NCI-H2196 treated with DMSO at 0.1 percent for 48 hours (cell line): ENCODE results near the gene CTXN1.

ENCODE experiments used
- DNase-seq: peaks from one replicate; lab custom pipeline; 2025; ENCODE audit not compliant: unreplicated experiment; lab: John Stamatoyannopoulos, UW

The CTXN1 gene

DNA sequence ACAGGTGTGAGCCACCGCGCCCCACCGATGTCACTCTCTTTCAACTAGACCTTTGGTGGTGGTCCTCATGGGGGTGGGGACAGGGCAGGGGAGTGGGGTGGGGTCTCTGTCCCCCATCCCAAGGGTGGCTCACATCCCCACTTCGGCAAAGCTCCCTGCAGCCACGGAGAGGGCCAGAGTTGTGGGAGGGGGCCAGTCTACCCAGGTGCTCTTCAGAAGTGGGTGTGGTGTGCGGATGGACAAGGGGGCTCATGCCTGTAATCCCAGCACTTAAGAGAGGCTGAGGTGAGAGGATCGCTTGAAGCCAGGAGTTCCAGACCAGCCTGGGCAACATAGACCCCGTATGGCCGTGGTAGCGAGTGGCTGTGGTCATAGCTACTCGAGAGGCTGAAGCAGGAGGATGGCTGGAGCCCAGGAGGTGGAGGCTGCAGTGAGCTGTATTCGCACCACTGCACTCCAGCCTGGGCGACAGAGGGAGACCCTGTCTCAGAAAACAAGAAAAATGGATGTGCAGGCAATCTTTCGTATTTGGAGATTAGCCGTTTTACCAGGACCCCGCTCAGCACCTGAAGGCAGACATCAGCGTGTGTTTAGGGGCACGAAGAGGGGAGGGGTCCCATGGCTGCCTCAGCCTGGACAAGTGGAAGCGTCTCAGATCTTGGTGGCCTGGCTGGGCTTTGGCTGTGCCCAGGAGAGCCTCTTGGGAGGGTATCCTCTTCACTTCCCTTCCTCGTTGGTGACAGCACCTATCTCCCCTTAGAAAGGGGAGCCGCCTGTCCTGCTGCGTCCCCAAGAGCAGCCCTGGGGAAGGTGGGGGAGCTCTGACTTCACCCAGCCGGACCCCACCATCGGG, 10.5 kb downstream of the CTXN1 start:
- DNase-seq, result no peak

DNA sequence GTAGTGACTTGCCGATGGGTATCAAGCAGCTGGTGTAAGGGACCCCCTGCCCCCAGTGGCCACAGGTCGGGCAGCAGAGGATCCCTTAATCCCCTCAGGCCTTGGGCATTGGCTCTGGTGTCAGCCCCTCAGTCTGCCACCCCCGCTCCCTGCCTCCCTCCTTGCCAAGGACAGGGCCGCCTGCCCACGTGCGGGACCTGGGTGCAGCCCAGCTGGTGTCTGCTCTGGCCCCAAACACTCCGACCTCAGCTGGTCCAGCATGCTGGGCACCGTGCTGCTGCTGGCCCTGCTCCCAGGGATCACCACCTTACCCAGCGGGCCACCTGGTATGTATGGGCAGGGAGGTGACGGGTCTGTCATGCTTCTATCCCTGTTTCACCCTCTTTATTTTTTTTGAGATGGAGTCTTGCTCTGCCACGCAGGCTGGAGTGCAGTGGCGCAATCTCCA, 11.3 kb downstream of the CTXN1 start, which contains the start of gene TGFBR3L:
Gene TGFBR3L (plus strand): TSS at position 233 of the 448 bp plus-strand sequence.
- no peak for DNase-seq

DNA sequence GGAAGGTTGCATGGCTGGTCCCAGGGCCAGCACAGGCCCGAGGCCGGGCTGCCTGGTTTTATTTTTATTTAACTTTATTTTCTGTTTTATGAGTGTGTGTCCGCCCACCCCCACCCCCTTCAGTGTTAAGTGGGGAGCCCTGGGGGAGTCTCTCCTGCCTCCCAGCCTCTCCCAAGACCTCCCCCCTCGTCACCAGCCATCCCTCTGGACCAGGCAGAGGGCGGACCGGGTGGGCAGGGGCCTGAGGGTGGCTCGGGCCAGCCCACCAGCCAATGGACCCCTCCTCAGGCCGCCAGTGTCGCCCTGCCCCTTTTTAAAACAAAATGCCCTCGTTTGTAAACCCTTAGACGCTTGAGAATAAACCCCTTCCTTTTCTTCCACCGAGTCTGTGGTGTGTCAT, 11.8 kb downstream of the CTXN1 start:
- no peak for DNase-seq

DNA sequence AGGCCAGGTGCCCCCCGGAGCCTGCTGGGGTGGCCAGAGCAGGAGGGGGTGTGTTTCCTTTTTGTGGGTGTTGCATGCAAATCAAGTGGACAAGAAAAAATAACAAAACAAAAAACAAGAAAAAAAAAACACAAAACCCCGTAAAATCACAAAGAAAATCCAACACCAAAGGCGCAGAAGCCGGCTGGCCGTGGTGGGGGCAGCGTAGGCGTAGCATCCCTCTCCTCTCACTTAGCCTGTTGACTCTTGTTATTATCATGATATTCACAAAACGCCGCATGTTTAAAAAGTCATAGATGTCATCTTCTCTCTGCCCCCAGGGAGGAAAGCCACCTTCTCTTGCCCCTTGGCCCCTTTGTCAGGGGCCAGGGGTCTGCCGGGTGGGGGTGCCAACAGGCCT, 12.3 kb downstream of the CTXN1 start:
- DNase-seq, result no peak

DNA sequence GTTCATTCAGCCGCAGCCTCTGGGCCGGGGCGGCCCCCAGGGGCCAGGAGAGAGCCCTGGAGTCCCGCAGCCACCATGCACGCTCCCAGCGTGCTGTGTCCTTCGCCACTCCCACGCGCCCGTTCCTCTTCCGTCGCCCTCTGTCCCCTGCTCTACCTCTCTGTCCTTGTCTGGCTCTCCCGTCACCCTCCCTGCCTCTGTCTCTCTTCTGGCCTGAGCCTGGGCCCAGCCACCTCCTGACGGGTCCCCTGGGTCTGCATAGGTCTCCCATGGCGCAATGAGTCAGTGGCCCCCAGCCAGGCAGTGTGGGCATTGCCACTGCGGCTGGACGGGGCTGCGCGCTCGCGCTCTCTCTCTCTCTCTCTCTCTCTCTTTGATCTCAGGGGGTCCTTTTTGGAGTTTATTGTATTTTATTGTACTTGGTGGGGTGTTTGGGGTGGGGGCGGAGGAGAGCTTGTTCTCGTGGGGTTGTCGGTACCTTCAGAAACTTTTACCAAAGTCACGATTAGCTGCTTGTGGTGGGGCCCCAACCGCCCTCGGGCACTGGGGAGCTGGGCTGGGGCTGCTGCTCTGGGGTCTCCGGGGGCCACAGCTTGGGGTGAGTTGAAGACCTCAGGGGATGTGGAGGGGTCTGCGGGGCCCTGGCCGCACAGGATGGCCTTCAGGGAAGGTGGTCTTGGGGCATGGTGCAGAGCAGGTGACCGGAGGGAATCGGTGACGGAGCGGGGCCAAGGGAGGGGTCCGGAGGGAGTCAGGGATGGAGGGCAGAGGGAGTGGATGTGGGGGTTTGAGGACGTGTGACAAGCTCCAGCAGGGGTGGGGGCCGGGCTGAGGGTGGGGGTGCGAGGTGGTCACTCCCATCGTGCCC, 13.0 kb downstream of the CTXN1 start:
- no peak for DNase-seq

DNA sequence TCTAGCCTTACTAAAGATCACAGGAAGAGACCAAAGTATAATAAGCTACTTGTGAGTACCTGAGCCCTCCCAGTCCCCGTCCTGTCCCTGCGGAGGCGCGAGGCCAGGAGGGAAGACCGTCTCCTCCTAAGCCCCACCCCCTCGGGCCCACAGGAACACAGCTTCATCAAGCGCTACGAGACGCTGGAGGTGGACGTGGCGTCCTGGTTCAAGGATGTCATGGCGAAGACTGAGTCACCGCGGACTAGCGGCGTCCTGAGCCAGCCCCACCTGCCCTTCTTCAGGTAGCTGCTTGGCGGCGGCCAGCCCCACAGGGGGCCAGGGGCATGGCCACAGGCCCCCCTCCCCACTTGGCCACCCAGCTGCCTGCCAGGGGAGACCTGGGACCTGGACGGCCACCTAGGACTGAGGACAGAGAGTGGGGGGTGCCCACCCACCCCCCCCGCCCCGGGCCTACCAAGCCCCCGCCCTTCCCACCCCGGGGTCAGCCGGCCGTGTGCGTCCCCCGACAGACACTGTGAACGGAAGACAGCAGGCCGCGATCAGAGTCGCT, 13.7 kb downstream of the CTXN1 start:
- DNase-seq, result no peak

DNA sequence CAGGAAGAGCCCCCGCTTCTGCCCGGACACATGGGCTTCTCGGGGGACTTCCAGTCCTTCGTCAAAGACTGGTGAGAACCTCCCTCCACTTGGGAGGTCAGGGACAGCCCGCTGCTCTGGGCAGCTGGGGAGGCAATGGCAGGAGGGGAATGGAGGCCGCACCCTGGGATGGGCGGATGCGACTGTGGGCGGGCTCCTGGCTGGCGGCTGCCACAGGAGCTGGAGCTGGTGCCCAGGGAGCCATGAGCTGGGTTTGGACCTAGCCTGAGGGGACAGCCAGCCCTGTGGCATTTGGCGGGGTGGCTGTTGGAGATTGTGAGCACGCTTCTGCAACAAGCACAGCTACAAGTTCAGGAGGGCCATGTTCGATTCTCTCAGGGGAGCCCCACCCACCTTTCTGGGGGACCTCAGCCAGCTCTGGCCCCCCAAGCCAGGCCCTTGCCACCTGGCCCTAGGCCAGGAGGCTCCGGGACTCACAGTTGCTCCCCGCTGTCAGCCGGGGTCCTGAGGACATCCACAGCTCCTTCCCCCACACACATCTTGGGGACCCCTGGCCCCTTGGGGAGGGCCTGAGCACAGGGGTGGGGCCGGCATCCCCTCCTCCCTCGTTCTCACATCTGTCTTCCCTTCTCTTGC, 14.3 kb downstream of the CTXN1 start:
- no peak for DNase-seq

DNA sequence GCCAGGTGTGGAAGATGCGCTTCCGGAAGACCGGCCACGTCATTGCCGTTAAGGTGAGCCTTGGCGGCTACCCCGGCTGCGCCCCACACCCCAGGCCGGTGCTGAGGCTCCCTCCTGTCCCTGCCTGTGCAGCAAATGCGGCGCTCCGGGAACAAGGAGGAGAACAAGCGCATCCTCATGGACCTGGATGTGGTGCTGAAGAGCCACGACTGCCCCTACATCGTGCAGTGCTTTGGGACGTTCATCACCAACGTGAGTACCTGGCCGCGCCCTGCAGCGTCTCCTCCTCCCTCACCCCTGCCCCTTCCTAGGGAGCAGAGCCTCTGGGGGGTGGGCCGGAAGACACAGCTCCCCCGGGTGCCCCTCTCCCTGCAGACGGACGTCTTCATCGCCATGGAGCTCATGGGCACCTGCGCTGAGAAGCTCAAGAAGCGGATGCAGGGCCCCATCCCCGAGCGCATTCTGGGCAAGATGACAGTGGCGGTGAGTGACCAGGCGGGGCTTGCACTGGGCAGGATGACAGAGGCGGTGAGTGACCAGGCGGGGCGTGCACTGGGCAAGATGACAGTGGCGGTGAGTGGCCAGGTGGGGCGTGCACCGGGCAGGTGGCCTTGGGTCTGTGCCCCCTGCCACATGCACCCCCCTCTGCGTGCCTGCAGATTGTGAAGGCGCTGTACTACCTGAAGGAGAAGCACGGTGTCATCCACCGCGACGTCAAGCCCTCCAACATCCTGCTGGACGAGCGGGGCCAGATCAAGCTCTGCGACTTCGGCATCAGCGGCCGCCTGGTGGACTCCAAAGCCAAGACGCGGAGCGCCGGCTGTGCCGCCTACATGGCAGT, 15.4 kb downstream of the CTXN1 start:
- DNase-seq, result no peak

DNA sequence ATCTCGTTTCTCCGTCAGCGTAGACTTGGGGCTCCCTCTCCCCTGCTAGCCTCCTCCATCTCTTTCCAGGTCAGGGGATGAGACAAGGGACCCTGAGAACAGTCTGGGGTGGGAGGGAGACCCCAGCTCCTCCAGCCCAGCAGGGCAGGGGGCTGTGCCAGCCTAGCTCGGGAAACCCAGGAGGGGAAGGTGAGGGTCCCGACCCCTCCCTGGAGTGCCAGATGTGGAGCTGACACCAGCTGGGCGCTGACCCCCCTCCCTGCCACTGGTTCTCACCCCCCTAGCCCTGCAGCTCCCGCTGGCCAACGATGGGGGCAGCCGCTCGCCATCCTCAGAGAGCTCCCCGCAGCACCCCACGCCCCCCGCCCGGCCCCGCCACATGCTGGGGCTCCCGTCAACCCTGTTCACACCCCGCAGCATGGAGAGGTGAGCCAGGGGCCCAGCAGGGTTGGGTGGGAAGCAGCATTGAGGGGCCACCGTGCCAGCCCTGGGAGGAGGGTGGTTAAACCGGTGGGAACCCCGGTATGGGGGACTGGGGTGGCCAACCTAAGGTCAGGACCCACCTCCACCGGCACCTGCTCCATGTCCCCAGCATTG, 16.4 kb downstream of the CTXN1 start:
- DNase-seq, result no peak

DNA sequence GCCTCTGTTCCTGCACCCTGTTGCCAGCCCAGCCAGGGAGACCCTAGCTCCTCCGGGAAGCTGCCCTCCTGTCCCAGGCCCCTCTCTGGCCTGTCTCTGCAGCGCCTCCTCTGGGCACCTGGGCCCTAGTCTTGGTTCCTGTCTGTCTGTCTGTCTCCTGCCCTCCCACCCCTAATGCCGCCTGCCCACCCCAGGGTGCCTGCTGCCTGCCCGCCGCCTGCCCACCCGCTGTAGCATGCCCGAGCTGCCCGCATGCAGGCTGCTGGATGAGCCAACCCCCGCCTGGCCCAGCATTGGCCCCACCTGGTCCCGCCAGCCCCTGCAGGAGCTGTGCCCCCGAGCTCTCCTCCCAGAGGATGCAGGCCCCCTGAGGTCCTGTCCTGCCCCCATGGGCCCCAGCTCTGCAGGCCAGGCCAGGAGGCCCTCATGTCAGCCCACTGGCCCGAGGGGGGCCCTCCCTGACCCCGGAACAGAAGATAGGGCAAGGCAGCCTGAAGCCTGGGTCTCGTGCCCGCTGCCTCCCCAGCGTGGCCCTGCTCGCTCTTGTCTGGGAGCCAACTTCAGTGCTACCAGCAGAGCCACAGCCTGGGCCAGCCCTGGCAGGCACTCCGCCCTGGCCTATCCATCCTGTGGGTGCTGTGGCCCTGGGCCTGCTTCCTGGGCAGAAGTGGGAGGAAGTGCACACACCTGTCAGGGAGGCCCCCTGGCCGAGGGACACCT, 17.0 kb downstream of the CTXN1 start:
- DNase-seq, result no peak

DNA sequence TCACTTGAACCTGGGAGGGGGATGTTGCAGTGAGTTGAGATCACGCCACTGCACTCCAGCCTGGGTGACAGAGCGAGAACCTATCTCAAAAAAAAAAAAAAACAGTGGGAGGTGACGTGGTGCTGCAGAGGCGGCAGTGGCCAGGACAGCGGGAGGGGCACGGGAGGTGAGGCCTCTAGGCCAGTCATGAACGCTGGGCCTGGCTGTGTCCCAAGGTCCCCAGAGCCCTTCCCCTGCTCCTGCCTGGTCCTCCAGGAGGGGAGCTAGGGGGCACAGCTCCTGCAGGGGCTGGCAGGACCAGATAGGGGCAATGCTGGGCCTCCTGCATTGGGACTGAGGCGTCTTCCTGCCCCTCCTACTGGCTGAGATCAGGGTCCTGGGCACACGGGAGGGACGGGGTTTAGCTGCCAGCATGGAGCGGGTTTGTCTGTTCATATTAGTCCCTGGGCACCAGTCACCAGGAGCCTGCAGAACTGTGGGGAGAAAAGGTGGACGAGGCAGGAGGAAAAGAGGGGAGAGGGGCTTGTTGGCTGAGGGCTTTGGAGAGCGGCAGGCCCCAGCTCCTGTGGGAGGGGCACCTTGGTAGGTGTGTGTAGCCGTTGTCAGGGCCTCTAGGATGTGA, 17.7 kb downstream of the CTXN1 start:
- no peak for DNase-seq

DNA sequence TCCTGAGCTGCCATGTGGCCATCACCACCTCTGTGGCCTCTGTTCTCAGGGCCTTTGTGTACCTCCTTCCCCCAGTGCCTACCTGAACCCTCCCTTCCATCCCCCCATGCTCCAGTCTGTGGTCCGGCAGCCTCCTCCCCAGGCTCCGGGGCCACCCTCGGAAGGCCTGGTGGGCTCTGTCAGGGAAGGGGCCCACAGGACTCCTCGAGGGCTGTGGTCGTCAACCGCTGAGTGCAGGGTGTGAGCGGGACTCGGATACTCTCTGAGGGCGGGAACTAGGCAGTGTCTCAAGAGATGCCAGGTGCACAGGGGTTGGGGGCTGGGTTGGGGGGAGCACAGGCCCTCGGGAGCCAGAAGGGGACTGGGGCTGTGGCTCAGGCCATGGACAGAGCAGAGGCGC, 18.4 kb downstream of the CTXN1 start:
- no peak for DNase-seq

DNA sequence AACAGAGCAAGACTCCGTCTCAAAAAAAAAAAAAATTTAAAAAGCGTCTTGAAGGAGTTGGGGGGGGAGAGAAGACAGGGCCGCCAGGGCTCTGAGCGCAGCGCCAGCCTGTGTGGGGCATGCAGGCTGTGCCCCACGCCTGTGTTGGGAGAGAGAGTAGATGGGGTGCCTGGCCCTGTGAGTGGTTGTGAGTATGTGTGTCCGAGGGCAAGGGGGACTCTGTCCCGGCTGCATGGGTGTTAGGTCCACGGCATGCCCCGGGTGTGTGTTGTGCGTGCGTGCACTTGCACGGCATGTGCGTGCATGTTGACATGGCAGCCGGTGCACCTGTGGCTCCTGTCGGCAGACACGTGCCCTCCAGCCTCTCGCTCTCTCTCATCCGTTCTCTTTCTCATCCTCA, 18.8 kb downstream of the CTXN1 start:
- DNase-seq, result no peak

DNA sequence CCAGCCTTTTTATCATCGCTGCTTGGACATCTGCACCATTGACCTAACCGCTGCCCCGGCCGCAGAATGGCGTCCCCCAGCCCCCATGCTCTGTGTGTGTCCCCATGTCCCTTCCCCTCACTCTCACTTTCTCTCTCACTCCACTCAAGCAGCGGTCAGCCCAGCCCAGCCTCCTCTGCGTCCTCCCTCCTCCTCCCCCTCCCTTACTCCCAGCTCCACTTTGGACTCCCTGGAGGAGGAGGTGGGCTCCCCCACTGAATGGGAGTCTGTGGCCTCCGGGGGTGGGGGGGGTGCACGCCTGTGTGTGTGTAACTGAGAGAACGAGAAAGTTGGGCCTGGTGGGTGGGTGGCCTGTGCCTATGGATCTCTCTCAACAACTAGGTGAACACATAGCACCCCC, 20.1 kb downstream of the CTXN1 start:
- no peak for DNase-seq

DNA sequence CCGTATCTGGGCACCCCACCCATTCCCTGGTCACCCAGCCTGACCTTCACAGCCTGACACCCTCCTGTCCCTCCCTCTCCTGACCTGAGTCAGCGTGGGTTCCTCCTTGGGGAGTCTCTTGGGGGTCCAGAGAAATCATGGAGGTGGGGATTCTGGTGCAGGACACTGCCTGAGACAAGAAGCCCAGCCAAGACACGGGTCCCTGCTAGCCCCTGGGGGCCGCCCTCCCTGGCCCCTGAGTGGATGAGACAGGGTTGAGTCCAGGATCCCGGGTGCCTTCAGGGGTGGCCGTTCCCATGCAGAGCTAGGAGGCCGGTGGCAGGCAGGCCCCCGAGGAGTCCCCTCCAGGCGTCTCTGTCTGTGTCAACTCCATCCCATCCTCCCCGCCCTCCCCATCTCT, 20.7 kb downstream of the CTXN1 start:
- DNase-seq, result no peak

DNA sequence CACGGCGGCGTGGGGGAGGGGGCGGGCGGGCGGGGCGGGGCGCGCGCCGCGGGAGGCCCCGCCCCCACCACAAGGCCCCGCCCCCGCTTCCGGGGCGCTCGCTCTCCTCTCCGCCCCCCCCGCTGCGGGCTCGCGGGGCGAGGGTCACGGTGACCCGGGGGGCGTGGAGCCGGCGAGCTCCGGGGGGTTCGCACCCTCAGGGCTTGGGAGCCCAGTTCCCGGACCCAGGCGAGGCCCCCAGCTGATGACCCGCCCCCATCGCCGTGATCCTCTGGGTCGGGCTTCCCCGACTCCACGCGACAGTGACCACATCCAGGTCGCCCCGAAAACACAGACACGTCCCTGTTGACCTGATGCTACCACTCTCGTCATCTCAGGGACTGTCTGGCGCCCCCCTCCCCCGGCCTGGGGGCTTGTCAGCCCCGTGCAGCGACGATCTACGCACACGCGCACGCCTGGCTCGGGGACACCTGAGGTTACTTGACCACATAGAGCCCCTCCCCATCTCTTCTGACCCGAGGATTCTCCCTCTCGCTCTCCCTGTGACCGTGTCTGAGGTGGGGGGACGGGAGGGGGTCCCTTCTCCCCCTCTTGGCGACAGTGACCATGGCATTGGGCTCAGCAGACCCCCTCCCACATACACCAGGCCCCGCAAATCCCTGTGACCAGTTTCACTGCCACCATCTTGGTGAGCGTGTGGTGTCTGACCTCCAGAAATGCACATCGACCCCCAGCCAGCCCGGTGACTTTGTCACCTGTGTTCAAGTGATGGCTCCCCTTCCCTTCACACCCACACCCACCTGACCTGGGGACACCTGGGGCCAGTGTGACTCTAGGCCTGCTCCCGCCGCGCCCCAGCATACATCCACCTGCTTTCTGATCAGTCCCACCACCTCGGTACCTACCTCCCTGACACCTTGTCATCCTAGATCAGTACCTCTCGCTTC, 21.6 kb downstream of the CTXN1 start:
- no peak for DNase-seq

DNA sequence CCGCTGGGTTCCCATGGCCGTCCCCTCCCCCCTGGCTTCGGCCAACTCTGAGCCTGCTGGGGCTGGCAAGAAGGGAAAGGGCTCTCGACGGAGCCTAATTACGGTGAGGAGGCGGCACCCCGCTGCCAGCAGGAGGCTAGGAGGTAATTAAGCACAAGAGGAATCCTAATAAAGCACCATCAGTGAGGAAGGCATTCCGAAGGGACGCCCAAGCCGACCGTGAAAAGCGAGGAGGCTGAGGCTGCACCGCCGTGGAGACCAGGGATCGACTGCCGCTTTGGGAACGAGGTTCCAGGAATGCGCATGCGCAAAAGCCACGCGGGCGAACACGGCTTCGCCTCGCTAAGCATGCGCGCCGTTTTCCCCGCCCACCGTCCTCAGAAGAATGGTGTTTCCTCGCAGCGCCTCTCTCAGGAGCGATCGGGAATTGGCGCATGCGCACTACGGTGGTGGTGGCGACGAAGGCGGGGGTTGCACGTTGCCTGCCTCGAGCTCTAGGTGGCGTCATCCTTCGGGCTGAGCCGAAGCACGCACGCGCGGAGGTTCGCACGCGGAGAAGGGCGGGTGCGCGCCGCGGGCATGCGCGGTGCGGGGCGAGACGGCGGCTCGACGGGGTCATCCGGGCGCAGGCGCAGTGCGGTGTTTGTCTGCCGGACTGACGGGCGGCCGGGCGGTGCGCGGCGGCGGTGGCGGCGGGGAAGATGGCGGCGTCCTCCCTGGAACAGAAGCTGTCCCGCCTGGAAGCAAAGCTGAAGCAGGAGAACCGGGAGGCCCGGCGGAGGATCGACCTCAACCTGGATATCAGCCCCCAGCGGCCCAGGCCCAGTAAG, 22.5 kb downstream of the CTXN1 start, which contains the start of gene MAP2K7:
Gene MAP2K7 (plus strand): TSS at position 634 of the 830 bp plus-strand sequence. CDS start 68 bp downstream, at position 702.
- peak; percentile 98 for DNase-seq
